GM12892 (cell line): ENCODE data around the gene WFS1.
A peak's percentile ranks its signal among the peaks of the same experiment; 100 is the strongest.

Experiments
- DNase-seq: peaks from one replicate; pipeline ENCODE4 v3.0.0; 2011; ENCODE audit not compliant: insufficient read length
- FAIRE-seq: peaks from 2 replicates; lab custom pipeline; 2011; peaks lifted over from hg19 to GRCh38; lab: Jason Lieb, UNC
- POLR2A ChIP-seq: IDR thresholded peaks from 2 replicates; pipeline ENCODE4 v1.6.1; 2011; ENCODE audit warnings: low read depth, low read length, control low read depth
- POLR2AphosphoS5 ChIP-seq: IDR thresholded peaks from 2 replicates; pipeline ENCODE4 v1.6.1; 2011; ENCODE audit warnings: low read depth, low read length, control low read depth
- TAF1 ChIP-seq: IDR thresholded peaks from 2 replicates; pipeline ENCODE4 v1.6.1; 2011; ENCODE audit warnings: low read depth, mild to moderate bottlenecking, control low read depth, low read length, borderline replicate concordance

Gene WFS1

DNA sequence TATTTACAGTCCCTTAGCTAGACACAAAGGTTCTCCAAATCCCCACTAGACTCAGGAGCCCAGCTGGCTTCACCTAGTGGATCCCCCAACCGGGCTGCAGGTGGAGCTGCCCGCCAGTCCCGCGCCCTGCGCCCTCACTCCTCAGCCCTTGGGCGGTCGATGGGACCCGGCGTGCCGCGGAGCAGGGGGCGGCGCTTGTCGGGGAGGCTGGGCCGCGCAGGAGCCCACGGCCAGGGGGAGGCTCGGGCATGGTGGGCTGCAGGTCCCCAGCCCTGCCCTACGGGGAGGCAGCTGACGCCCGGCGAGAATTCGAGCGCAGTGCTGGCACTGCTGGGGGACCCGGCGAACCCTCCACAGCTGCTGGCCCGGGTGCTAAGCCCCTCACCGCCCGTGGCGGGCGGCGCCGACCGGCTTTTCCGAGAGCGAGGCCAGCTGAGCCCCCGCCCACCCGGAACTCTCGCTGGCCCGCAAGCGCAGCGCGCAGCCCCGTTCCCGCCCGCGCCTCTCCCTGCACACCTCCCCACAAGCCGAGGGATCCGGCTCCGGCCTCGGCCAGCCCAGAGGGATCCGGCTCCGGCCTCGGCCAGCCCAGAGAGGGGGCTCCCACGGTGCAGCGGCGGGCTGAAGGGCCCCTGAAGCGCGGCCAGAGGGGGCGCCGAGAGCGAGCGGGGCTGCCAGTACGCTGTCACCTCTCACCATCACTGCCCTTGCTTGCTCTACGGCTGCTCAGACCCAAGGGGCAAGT lies 39.4 kb downstream of the WFS1 start:
- no peak for FAIRE-seq
- TF ChIP-seq POLR2A, result no peak
- no peak for TF ChIP-seq TAF1
- TF ChIP-seq POLR2AphosphoS5, result no peak
- no peak for DNase-seq

DNA sequence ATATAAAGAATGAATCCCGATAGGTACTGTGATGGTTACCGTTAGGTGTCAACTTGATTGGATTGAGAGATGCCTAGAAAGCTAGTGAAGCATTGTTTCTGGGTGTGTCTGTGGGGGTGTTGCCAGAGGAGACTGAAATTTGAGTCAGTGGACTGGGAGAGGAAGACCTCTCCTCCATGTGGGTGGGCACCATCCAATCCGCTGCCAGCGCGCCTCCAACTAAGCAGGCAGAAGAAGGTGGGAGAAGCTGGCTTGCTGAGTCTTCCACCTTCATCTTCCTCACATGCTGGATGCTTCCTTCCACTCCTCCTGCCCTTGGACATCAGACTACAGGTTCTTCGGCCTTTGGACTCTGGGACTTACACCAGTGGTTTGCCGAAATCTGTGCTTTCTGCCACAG lies 40.1 kb downstream of the WFS1 start:
- FAIRE-seq, result no peak

GRCh38 chr4:6313216-6313615 lies 43.6 kb downstream of the WFS1 start:
- no peak for FAIRE-seq
- DNase-seq, result no peak
- TF ChIP-seq TAF1, result no peak
- no peak for TF ChIP-seq POLR2AphosphoS5
- TF ChIP-seq POLR2A, result no peak

More for the DNA sequence above, 40.1 kb downstream of the WFS1 start:
- TF ChIP-seq TAF1, result no peak
- TF ChIP-seq POLR2A, result no peak
- DNase-seq, result no peak

- TF ChIP-seq POLR2AphosphoS5 (no peak), TAF1 (no peak), POLR2A (no peak)
- DNase-seq (no peak), FAIRE-seq (no peak)
Measured at GRCh38 chr4:6316461-6317003, 46.9 kb downstream of the WFS1 start.

DNA sequence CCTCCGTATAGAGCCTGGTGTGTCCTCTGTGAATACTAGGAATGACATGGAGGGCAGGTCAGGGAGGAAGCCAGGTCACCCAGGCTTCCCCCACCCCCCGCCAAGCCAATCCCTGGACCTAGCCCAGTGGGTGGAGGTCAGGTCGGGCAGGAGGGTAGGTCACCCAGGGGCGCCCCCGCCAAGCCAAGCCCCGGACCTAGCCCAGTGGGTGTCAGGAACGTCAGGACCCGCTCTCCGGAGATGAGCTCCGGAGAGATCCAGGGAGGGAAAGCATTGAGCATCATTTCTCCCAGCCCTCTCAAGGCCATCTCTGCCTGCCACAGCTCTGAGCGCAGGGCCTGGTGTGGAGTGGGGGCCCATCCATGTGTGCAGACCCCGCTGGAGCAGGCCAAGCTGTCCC lies 48.6 kb downstream of the WFS1 start:
- TF ChIP-seq TAF1 (no peak), POLR2A (no peak), POLR2AphosphoS5 (no peak)
- FAIRE-seq, result no peak
- DNase-seq, result no peak

DNA sequence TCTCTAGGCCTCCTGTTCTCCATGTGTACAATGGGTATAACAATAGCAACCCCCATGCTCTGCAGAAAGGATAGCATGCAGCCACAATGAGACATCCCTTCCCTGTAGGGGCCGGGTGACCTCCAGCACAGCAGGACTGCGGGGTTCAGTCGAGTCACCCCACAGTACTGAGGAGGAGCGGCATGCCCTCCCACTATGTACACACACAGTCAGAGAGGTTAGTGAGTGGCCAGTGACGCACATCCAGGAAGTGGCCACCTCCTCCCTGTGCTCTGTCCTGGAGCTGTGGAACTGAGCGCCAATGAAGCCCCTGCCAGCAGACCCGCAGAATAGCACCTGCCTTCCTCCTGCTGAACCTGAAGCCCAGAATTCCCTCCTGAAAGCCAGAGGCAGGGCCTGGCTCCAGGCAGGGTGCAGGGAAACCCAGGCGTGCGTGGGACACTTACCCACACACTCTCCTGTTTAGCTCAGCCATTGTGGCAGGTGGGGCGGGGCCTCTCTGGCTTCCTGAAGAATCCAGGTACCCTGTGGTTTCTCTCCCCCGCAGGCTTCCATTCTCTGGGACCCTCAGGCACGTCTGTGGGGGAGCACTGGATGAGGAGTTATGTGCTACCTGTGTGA lies 50.0 kb downstream of the WFS1 start:
- no peak for TF ChIP-seq POLR2A
- no peak for TF ChIP-seq POLR2AphosphoS5
- no peak for TF ChIP-seq TAF1
- no peak for DNase-seq
- no peak for FAIRE-seq

- DNase-seq, result no peak
- peak; percentile 54 for FAIRE-seq
Measured at GRCh38 chr4:6320663-6321062, 51.0 kb downstream of the WFS1 start.

GRCh38 chr4:6321361-6321760 lies 51.7 kb downstream of the WFS1 start:
- TF ChIP-seq POLR2AphosphoS5 (no peak), TAF1 (no peak), POLR2A (no peak)
- FAIRE-seq, result no peak
- no peak for DNase-seq

More at GRCh38 chr4:6320663-6321062, 51.0 kb downstream of the WFS1 start:
- no peak for TF ChIP-seq POLR2AphosphoS5
- TF ChIP-seq TAF1, result no peak
- TF ChIP-seq POLR2A, result no peak

DNA sequence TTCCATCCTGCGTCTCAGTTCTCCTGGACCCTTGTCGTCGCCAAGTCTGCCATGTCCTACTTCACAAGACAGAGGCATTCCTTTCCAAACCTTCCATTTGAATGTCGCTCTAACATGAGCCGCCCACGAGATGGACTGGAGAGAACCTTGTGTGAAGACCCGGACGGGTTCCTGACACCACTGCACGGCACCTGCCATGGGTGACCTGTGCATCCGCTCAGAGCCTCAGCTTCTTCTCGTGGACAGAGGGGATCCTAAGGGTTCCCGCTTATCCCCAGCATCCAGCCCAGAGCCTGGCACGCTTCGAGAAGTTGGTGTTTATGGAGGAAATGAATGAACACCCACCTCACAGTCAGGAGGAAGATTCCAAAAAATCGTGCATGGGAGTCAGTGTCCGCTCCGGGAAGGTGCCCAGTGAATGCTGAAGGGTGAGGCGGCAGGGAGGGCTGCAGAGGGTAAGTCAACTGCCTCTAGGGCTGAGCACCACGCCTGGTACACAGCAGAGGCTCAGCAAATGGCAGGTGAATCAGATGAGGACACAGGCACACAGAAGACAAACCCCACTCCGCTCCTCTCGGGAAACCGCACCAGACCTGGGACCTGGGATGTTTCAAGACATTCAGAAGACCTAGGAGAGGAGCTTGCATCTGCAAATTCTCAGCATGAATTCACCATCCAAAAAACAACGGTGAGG lies 52.6 kb downstream of the WFS1 start:
- no peak for DNase-seq
- TF ChIP-seq TAF1, result no peak
- no peak for TF ChIP-seq POLR2AphosphoS5
- no peak for TF ChIP-seq POLR2A
- FAIRE-seq, result no peak

GRCh38 chr4:6322761-6323566 lies 53.3 kb downstream of the WFS1 start:
- TF ChIP-seq POLR2A (no peak), TAF1 (no peak), POLR2AphosphoS5 (no peak)
- no peak for DNase-seq
- FAIRE-seq, result peak; percentile 5

DNA sequence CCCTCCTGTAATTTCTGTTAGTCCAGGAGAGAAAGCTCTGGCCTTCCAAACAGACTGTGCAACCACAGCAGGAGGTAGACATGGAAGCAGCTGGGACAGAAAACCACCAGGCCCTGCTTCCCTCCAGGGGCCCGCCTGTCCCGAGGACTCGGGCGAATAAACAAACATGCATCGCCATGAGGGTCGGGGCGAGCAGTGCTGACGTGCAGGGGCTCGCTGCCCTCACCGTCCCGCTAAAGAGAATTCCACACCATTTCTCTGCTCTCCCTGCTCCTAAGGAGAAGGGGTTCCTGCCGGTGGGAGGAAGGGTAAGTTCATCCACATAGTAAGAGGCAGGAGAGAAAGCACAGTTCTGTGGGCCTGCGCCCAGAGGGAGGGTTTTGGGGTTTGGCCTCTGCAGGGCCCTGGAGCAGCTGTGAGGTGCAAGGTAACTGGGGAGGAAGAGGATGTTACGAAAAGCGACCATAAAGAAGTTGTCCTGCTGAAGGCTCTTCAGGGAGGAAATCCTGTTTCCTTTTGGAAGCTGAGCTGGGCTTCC lies 54.9 kb downstream of the WFS1 start:
- FAIRE-seq (no peak), DNase-seq (no peak)
- no peak for TF ChIP-seq POLR2AphosphoS5
- TF ChIP-seq POLR2A, result no peak
- TF ChIP-seq TAF1, result no peak
